GM12801 (cell line): ENCODE data around the gene OSTM1.

Experiments
- TF ChIP-seq, protein P1 (sequence below): IDR thresholded peaks from one replicate; pipeline ENCODE4 v1.5.1; 2011; ENCODE audit warnings: control low read depth; ENCODE audit not compliant: insufficient read length; ENCODE audit errors: extremely low read depth

Gene OSTM1

DNA sequence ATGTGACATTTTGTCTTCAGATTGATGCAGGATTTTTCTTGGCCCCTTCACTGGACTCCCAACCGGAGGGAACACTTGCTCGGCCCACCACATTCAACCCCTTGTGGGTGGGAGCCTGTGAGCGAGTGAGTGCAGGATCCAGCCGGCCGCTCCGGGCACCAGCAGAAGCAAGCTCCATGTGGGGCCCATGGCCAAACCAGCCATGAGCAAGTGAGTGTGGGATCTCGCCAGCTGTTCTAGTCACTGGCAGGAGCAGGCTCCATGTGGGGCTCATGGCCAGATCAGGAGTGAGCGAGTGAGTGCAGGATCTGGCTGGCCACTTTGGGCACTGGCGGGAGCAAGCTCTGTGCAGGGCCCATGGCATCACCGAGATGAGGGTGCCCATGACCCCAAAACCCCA, 42.6 kb downstream of the OSTM1 start:
- TF ChIP-seq, protein P1, sequence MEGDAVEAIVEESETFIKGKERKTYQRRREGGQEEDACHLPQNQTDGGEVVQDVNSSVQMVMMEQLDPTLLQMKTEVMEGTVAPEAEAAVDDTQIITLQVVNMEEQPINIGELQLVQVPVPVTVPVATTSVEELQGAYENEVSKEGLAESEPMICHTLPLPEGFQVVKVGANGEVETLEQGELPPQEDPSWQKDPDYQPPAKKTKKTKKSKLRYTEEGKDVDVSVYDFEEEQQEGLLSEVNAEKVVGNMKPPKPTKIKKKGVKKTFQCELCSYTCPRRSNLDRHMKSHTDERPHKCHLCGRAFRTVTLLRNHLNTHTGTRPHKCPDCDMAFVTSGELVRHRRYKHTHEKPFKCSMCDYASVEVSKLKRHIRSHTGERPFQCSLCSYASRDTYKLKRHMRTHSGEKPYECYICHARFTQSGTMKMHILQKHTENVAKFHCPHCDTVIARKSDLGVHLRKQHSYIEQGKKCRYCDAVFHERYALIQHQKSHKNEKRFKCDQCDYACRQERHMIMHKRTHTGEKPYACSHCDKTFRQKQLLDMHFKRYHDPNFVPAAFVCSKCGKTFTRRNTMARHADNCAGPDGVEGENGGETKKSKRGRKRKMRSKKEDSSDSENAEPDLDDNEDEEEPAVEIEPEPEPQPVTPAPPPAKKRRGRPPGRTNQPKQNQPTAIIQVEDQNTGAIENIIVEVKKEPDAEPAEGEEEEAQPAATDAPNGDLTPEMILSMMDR: no peak

DNA sequence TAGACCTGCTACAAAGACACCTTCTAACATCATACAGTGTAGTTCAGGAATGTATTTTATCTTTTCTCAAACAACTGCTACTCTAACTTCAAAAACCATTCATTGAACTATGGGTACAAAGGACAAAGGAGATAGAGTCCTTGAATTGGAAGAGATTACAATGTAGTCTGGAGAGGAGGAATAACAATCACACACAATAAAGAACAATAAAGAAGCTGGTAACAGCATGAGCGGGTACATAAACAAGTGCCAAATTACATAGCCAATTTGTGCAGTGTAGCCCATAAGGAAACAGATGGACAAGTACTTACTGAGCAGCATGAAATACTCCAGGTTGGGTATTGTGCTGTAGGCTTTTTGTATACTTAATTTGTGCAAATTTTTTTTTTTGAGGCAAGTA, 44.3 kb downstream of the OSTM1 start:
- TF ChIP-seq, protein P1: no peak

DNA sequence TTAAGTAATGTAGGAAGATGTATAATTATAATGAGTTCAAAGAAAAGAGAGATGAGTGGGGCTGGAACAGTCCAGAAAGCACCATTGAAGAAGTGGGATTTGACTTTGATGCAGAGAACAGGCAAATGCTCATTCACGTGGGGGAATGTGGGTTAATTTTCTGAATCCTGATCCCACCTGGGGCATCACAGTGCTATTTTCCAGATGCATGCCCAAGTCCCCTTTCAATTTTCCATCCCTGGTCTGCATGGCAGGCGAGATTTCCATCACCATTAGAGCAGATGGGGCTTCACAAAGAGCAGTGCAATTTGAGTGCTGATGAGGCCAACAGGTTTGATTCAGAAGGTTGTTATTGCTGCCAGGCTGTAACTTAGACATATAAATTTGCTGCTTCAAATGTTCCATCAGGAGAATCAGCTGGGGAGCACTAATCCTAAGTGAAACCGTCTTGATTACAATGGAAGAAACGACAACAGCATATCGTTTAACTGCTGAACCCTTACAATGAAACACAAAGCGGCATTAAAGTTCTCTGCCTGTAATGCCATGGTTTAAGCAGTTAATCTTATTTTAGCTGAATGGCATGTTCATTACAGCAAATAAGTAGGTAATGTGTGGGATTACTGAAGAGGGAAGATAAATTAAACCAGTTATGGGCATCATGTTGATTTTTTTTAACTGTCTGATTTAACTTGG, 45.2 kb downstream of the OSTM1 start:
- TF ChIP-seq, protein P1: no peak

DNA sequence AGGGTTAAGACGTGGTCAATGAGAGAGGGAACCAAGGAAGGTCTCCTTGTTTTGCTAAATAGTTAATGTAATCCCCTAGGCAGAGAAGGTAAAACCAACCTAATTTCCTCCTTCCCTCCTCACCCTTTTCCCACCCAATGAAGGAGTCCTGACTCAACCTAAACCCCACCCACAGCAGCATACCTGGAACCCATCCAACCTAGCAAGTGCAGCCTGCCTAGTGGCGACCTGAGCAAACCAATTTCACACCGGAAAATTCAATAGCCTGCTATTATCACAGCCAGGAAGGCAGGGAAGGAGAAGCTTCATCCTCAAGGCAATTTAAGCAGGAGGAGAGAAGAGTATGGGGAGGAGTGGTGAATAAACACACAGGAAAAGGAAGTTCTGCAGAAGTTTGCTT, 46.9 kb downstream of the OSTM1 start:
- TF ChIP-seq, protein P1: no peak

DNA sequence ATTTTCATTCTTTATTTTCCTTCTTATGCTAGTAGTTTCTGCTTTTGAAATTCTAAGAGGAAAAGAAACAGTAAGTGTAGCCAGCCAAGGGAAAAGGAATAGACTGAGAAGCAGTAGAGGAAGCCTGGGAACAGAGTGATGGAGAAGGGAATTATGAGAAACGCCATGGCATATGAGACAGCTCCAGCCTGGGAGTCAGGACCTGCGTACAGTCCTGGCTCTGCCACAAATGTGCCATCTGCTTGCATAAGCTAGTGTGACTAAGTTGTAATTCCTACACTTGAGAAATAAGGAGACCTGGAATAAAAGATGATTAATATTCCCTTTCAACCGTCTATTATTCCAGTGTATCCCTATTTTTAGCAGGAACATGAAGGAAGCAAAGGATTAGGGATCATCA, 47.5 kb downstream of the OSTM1 start:
- TF ChIP-seq, protein P1: no peak

DNA sequence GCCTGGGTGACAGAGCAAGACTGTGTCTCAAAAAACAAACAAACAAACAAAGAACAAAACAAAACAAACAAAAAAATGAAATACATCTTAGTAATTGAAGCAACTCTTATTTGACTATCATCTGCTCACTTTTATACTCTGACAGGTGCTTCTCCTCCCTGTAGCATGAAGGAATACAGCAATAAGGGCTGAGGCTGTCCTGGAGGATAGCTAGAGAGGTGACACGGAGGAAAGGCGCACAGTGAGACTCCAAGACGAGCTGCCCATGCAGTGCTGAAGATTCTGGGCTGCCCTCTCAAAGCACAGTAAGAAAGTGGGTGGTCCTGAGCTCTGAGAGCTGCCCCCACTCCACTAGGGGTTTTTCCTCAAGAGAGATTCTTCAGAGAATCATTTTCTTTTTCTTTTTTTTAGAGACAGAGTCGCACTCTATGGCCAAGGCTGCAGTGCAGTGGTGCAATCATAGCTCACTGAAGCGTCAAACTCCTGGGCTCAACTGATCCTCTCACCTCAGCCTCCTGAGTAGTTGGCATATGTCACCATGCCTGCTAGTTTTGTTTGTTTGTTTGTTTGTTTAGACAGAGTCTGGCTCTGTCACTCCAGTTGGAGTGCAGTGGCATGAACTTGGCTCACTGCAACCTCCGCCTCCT, 50.0 kb downstream of the OSTM1 start:
- TF ChIP-seq, protein P1: no peak

DNA sequence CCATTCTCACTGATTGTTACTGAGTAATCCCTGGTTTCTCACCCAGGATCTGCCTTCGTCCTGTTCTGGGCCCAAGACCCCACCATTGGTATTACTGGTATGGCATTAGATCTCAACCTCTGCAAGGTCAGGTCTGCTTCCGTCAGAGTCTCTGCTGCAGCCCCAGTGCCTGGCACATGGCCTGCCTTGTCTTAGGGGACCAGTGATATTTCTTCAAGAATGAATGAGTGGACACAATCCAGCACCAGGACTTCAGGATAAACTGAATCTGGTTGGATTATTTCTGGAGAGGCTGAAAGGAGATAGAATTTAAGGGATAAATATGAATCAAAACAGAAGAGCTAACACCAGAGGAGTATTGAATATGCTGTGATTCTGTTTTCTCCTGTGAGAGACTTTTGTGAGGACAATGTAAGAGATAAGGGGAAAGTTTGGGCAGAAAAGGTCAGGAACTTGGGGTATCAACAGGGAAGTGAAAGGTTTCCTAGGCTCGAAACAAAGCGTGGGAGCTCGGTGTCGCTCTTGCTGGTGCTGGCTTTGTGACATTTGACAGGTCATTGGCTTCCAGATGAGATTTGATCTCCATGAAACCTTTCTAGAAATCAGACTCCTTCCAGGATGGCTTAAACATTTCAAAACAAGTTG, 53.9 kb downstream of the OSTM1 start:
- TF ChIP-seq, protein P1: no peak
